GM18526 (cell line): ENCODE data around the gene MN1.

ENCODE experiments used
- POLR2A ChIP-seq: IDR thresholded peaks from 3 replicates; pipeline ENCODE4 v1.6.1; 2011; ENCODE audit not compliant: insufficient read length; ENCODE audit errors: extremely low read depth

Gene MN1

DNA sequence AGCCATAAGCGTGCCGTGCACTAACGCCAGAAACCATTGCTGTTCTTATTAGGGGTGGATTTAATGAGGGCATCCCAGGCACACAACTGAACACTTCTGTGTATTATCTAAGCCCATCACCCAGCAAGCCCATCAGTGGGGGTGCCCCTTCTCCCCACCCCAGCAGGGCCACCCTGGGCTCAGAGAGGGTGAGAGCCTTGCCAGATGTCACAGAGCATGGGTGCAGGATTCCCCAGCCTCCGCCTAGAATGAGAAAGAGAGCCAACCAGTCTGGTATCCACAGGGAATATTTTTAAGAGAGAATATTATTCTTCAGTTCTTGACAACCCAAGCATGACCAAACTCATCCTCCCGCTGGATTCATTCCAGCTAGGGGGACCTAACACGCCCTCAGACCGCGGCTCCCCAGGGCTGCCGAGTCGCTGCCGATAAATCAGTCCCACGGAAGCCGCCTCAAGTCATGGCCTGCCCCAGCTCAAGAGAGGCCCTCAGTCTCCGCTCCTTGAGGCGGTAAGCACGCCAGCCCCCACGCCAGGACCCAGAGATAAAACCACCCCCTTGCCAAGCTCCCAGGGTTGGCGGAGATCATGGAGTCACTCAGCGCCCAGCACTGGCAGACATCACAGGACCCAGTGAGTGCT is 47.2 kb downstream of the MN1 start:
- TF ChIP-seq POLR2A = no peak

GRCh38 chr22:27752771-27753170 is 48.8 kb downstream of the MN1 start:
- TF ChIP-seq POLR2A = no peak

- no peak for TF ChIP-seq POLR2A
Measured at GRCh38 chr22:27752141-27752540, 49.4 kb downstream of the MN1 start.

DNA sequence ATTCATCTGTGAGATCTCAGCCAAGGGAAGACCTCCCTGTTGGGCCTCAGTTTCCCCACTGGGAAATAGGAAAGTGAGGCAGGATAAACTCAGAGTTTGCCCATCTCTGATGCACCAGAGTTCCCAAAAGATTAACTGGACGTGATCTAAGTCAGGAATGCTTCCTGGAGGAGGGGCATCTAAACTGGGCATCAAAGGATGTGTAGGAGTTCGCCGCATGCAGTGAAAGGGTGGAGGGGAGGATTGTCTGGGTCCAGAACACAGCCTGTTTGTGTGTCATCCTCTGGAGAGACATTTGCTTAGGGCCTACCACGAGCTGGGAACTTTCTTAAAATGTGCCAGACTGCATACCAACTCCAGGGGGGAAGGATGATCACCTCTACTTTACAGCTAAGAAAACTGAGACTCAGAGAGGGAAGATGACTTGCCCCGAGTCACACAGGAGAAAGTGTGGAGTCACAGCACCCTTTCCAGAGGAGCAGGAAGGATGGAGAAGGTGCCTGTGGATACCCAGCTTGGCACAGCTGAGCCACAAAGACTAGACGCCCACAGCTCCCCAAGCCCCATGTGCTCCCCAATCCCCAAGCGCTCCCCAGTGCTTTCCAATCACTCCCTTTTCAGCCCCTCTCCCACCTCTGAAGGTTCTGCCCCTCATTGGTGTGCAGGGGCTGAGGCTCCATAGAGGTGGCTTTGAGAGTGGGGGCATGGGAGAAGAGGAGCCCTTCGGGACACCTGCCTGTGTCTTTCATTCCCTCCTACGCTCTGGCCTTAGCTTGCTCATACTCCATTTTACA is 50.1 kb downstream of the MN1 start:
- no peak for TF ChIP-seq POLR2A

DNA sequence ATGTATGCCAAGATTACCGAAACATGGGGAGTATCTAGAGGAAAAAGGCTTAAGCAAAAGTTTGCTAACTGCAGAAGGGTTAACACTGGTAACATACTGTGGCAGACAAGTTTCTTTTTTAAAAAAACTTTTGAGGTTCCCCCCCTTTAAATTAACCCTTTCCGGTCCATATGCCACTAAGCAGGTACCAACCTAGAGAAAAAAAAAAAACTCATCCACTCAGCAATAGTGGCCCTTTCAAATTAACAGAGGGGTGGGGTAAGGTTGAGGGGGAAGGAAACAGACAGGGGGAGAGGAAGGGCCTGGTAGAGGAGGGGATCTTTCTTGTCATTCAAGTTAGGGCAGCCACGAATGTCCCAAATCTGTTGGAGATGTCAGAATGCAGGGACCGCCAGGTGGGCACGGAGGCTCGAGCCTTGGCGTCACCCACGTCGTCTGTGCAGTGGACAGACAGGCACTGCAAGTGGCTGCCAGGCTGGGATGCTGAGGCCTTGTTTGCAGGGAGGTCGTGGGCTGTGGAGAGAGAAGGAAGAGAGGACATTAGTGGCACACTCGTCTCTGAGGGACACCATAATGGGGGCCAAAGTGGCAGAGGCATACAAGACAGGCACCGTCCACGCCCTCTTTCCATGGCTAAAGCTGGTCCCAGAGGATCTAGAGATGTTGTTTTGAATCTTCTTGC is 50.8 kb downstream of the MN1 start:
- no peak for TF ChIP-seq POLR2A

DNA sequence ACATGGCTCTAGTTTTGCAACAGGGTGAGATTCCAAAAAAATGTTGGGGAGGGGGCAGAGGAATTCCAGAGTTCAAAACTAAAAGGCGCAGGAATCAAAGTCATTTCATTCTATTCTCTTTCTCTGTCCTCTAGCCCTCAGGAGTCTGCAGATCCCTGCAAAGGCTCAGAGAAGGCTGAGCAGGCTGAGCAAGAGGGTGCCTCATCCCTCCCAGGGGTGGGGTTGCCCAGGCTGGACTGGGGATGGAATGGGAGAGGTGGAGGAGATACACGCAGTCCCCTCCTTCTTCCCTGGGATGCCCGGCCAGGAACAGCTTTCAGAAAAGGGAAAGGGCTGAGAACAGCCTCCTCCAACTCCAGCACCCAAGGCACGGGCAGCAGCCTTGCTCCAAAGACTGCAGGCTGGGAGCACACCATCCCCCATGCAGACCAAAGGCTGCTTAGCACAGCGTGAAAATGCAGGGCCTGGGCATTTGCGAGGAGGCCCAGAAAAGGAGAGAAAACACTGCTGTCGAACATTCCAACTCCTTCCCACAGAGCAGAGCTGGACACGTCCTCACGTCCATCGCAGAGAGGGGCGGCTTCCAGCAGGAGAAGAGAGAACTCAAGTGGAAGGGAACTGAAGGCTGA is 51.8 kb downstream of the MN1 start:
- no peak for TF ChIP-seq POLR2A

GRCh38 chr22:27748751-27749191 is 52.8 kb downstream of the MN1 start:
- no peak for TF ChIP-seq POLR2A

- TF ChIP-seq POLR2A = no peak
Measured at GRCh38 chr22:27748349-27748748, 53.2 kb downstream of the MN1 start.

GRCh38 chr22:27747396-27748221 is 53.9 kb downstream of the MN1 start:
- no peak for TF ChIP-seq POLR2A

DNA sequence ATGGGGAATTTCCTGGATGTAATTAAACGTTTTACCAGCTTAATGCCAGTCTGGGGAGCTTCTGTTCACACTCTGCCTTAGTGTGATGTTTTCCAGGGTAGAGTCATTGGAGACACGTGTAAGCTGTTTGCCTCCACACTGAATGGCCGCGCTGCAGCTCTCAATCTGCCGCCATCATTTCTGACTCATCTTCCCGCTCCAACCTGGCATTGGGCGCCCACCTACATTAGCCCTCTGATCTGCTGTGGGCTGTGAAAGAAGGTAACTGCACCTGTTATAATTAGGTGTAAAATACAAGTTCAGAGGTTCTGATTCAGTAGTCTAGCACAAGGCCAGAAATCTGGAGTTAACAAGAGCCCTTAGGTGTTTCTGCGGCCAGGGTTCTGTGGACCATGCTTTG is 54.6 kb downstream of the MN1 start:
- TF ChIP-seq POLR2A = no peak

- TF ChIP-seq POLR2A = no peak
Measured at GRCh38 chr22:27745809-27746208, 55.7 kb downstream of the MN1 start.

GRCh38 chr22:27745154-27745553 is 56.4 kb downstream of the MN1 start:
- no peak for TF ChIP-seq POLR2A

DNA sequence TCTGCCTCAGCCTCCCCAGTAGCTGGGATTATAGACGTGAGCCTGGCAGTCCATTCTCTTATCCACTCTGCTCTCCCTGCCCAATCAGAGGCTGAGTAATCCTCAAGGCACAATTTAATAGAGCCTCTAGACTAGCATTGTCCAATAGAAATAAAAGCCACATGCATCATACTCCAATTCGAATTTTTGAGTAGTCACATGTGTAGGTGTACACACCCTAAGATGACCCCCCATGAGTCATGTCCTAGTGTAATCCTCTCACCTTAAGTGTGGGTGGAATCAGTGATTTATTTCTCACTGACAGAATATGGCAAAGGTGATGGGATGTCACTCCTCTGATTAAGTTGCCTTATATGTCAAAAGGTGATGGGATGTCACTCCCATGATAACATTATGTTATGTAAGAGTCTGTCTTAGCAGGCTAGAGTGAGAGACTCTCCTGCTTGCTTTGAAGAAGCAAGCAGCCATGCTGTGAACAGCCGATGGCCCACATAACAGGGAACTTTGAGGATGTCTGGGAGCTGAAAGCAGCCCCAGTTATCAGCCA is 61.3 kb downstream of the MN1 start:
- no peak for TF ChIP-seq POLR2A

GRCh38 chr22:27737521-27737920 is 64.0 kb downstream of the MN1 start:
- no peak for TF ChIP-seq POLR2A
